H1 (cell line): ENCODE measurements around the gene SLC15A4.

Experiments
- CTCF ChIP-seq, 3 experiments: IDR thresholded peaks; 1 replicate in 2 of 3; 2 replicates in 1 of 3; pipeline versions ENCODE4 v1.5.1 to v1.6.1; 2011; ENCODE audit warnings: low read length in 3 of 3, mild to moderate bottlenecking in 3 of 3, inconsistent platforms in 2 of 3, low read depth in 1 of 3, moderate library complexity in 1 of 3; ENCODE audit not compliant: insufficient read depth in 1 of 3; ENCODE audit errors: control extremely low read depth in 1 of 3
- FOSL1 ChIP-seq: IDR thresholded peaks from 2 replicates; pipeline ENCODE4 v1.6.1; 2011; ENCODE audit warnings: mild to moderate bottlenecking, low read depth, low read length, moderate library complexity; ENCODE audit not compliant: insufficient read depth
- NRF1 ChIP-seq: IDR thresholded peaks from 2 replicates; pipeline ENCODE4 v1.6.1; 2011; ENCODE audit warnings: mild to moderate bottlenecking, low read depth, low read length, improper control_type of control experiment
- SIN3A ChIP-seq, 2 experiments: IDR thresholded peaks in 1 of 2; conservative IDR thresholded peaks in 1 of 2; 2 replicates each; pipeline ENCODE4 v1.6.1; 2011 to 2012; ENCODE audit warnings: low read length in 2 of 2, improper control_type of control experiment in 1 of 2, low read depth in 1 of 2, mild to moderate bottlenecking in 1 of 2
- YY1 ChIP-seq: IDR thresholded peaks from 2 replicates; pipeline ENCODE4 v1.6.1; 2011; ENCODE audit warnings: low read depth, mild to moderate bottlenecking, low read length

- TF ChIP-seq CTCF (IDR thresholded peaks at IDR 0.05; ENCODE audit: control extremely low read depth in 1 of 3, insufficient read depth in 1 of 3, low read depth in 1 of 3, low read length in 3 of 3), result no peak
- TF ChIP-seq NRF1, result no peak
- TF ChIP-seq YY1, result no peak
- no peak for TF ChIP-seq FOSL1
- no peak for TF ChIP-seq SIN3A (conservative IDR thresholded peaks at IDR 0.05 in 1 of 2, IDR thresholded peaks at IDR 0.05 in 1 of 2; ENCODE audit: low read depth in 1 of 2, low read length in 2 of 2)
These were observed 40.9 kb upstream of the SLC15A4 start for GRCh38 chr12:128864516-128865186.
